Peyer's patch (tissue), 4 donors: ENCODE results near the gene ANKS1A. TPM values are rescaled to one million over a fixed set of nuclear protein-coding genes. Genes with fewer than 3 reads are reported as not detected.

Experiments used
- DNase-seq, 3 donors: peaks; one replicate each; pipeline ENCODE4 v3.0.0-alpha.2; 2017 to 2019
- H3K27ac ChIP-seq, 4 donors: fragments of 200-600 bp; sonication (generic); one replicate each; pipeline ENCODE4 v1.5.1; 2016 to 2019
- H3K27me3 ChIP-seq, 2 donors: fragments of 200-600 bp; sonication (generic); one replicate each; pipeline ENCODE4 v1.5.1; 2019
- H3K36me3 ChIP-seq, 3 donors: fragments of 200-600 bp; sonication (generic); one replicate each; pipeline ENCODE4 v1.5.1; 2016 to 2019
- H3K4me1 ChIP-seq, 4 donors: fragments of 200-600 bp; sonication (generic); one replicate each; pipeline ENCODE4 v1.5.1; 2016 to 2019
- H3K4me3 ChIP-seq, 4 donors: fragments of 200-600 bp; sonication (generic); 1 replicate in 3 of 4; 2 replicates in 1 of 4; pipeline ENCODE4 v1.5.1; 2016 to 2019; ENCODE audit warnings: mild to moderate bottlenecking in 1 of 4
- H3K9me3 ChIP-seq, 4 donors: fragments of 200-600 bp; sonication (generic); one replicate each; pipeline ENCODE4 v1.5.1; 2016 to 2019; ENCODE audit warnings: mild to moderate bottlenecking in 1 of 4
- POLR2A ChIP-seq, 2 donors: fragments of 450-650 bp; IDR thresholded peaks; one replicate each; pipeline ENCODE4 v1.5.1; 2017; ENCODE audit warnings: antibody characterized with exemption in 2 of 2, mild to moderate bottlenecking in 2 of 2, moderate library complexity in 2 of 2
- total RNA-seq, 4 donors: library from RNA; depleted of rRNA; stranded (reverse); fragments of >200 nt; gene quantifications; one replicate each; pipeline ENCODE4 v1.1.0, GENCODE V29; 2016
- TF ChIP-seq, protein P1 (sequence below), 6 experiments: fragments of 450-650 bp in 4 of 6; fragments of 200-600 bp in 2 of 6; sonication (generic) in 1 of 6; IDR thresholded peaks; one replicate each; pipeline ENCODE4 v1.5.1; 2017 to 2019; ENCODE audit warnings: antibody characterized with exemption in 6 of 6, mild to moderate bottlenecking in 3 of 6, moderate library complexity in 1 of 6

ANKS1A gene
- total RNA-seq, 4 donors from 2014 or later = 24.3 to 42.1 (median 31.9) TPM

DNA sequence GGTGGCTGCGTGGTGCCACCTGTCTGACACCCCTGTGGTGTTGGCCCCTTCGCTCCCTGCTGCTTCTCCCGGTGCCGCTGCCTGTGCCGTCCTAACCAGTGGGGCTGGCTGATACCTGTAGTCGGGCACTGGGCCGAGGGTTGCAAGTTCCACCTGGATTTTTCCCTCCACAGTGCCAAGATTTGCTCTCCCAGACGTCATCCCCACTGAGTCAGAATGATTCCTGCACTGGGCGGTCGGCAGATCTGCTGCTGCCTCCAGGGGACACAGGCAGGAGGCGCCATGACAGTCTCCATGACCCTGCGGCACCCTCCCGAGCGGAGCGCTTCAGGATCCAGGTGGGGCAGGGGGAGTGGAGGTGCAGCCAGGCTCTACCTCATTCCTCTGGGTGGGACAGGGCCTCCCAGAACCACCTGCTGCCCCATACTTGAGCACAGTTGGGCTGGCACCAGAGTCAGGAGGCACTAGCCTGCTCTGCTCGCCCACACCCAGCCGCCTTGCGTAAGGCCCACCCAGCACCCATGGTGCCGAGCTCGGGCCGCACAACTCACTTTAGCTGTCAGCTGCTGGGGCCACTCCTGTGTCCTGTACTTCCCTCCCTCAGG, 191.9 kb downstream of the ANKS1A start:
- H3K9me3 ChIP-seq = no peaks in the 10 kb centered on the region
- H3K36me3 ChIP-seq = peaks cover 0 to 95% (median 0%) of the 10 kb centered on the region in 3 donors
- H3K4me1 ChIP-seq = peaks cover 0 to 8% (median 0%) of the 10 kb centered on the region in 4 donors
- no peaks in the 10 kb centered on the region for H3K27me3 ChIP-seq
- no peak overlapping the region for H3K4me3 ChIP-seq
- peak in 2 of 3 donors; percentile 42 for DNase-seq
- TF ChIP-seq POLR2A (IDR thresholded peaks at IDR 0.05) = no peak
- TF ChIP-seq, protein P1, sequence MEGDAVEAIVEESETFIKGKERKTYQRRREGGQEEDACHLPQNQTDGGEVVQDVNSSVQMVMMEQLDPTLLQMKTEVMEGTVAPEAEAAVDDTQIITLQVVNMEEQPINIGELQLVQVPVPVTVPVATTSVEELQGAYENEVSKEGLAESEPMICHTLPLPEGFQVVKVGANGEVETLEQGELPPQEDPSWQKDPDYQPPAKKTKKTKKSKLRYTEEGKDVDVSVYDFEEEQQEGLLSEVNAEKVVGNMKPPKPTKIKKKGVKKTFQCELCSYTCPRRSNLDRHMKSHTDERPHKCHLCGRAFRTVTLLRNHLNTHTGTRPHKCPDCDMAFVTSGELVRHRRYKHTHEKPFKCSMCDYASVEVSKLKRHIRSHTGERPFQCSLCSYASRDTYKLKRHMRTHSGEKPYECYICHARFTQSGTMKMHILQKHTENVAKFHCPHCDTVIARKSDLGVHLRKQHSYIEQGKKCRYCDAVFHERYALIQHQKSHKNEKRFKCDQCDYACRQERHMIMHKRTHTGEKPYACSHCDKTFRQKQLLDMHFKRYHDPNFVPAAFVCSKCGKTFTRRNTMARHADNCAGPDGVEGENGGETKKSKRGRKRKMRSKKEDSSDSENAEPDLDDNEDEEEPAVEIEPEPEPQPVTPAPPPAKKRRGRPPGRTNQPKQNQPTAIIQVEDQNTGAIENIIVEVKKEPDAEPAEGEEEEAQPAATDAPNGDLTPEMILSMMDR (IDR thresholded peaks at IDR 0.05) = no peak
- peak overlapping the region in 1 of 4 donors; percentile 25 for H3K27ac ChIP-seq

GRCh38 chr6:35081426-35081851, 192.4 kb downstream of the ANKS1A start:
- peaks cover 0 to 98% (median 0%) of the 10 kb centered on the region in 3 donors for H3K36me3 ChIP-seq
- H3K4me3 ChIP-seq = no peak overlapping the region
- DNase-seq = peak in 2 of 3 donors; percentile 38 to 45
- TF ChIP-seq POLR2A (IDR thresholded peaks at IDR 0.05) = no peak
- TF ChIP-seq, protein P1 (IDR thresholded peaks at IDR 0.05) = no peak
- H3K9me3 ChIP-seq = no peaks in the 10 kb centered on the region
- H3K27me3 ChIP-seq = no peaks in the 10 kb centered on the region
- H3K4me1 ChIP-seq = peaks cover 0 to 8% (median 0%) of the 10 kb centered on the region in 4 donors
- H3K27ac ChIP-seq = peak overlapping the region in 2 of 4 donors; percentile 25

GRCh38 chr6:35082046-35082732, 193.1 kb downstream of the ANKS1A start:
- peak in 2 of 3 donors; percentile 41 to 42 for DNase-seq
- peaks cover 0 to 98% (median 0%) of the 10 kb centered on the region in 3 donors for H3K36me3 ChIP-seq

GRCh38 chr6:35082733-35083403, 193.8 kb downstream of the ANKS1A start:
- H3K4me3 ChIP-seq = no peak overlapping the region
- H3K9me3 ChIP-seq = no peaks in the 10 kb centered on the region
- peaks cover 0 to 98% (median 0%) of the 10 kb centered on the region in 3 donors for H3K36me3 ChIP-seq
- DNase-seq = peak in 2 of 3 donors; percentile 15 to 30
- H3K27me3 ChIP-seq = no peaks in the 10 kb centered on the region
- H3K27ac ChIP-seq = no peak overlapping the region
- peaks cover 0 to 8% (median 0%) of the 10 kb centered on the region in 4 donors for H3K4me1 ChIP-seq
- no peak for TF ChIP-seq POLR2A (IDR thresholded peaks at IDR 0.05)
- TF ChIP-seq, protein P1 (IDR thresholded peaks at IDR 0.05) = no peak

More at GRCh38 chr6:35082046-35082732, 193.1 kb downstream of the ANKS1A start:
- Histone ChIP-seq H3K27ac (no peak overlapping the region), H3K4me3 (no peak overlapping the region), H3K9me3 (no peaks in the 10 kb centered on the region), H3K27me3 (no peaks in the 10 kb centered on the region), H3K4me1 (peaks cover 0 to 8% (median 0%) of the 10 kb centered on the region in 4 donors)
- TF ChIP-seq POLR2A (IDR thresholded peaks at IDR 0.05) = no peak
- TF ChIP-seq, protein P1 (IDR thresholded peaks at IDR 0.05) = no peak

DNA sequence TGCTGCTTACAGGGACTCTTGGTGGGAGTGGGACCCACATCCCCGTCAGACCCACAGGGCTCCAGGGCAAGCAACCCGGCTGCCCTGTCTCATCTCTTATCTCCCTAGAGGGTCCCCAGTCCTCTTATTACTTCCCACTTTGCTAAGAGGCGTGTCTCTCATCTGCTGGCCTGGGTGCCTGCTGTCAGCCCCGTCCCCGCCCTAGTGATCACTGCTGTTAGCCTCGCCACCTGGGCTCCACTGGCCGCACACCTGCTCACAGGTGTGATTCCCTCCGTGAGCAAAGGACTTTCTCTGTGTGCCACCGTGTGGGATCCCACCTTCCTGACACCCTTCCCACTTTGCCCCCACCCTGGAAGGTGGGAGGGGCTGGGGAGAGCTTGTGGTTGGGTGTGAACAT, 194.5 kb downstream of the ANKS1A start:
- no peak for TF ChIP-seq POLR2A (IDR thresholded peaks at IDR 0.05)
- TF ChIP-seq, protein P1 (IDR thresholded peaks at IDR 0.05) = no peak
- Histone ChIP-seq H3K27ac (no peak overlapping the region), H3K4me3 (no peak overlapping the region), H3K9me3 (no peaks in the 10 kb centered on the region), H3K27me3 (no peaks in the 10 kb centered on the region), H3K36me3 (peaks cover 0 to 98% (median 0%) of the 10 kb centered on the region in 3 donors), H3K4me1 (peaks cover 0 to 8% (median 0%) of the 10 kb centered on the region in 4 donors)
- DNase-seq = peak in 2 of 3 donors; percentile 50 to 67
